IMR-90 (cell line): Measurements from ENCODE around the gene MTERF1. TPM values are rescaled to one million over a fixed set of nuclear protein-coding genes. Genes with fewer than 3 reads are reported as not detected.

Experiments
- ATAC-seq: fragments of 200-7000 bp; cut with Tn5 transposase; 2 replicates; pipeline ENCODE4 v1.9.1; 2020; ENCODE audit warnings: low read depth, mild to moderate bottlenecking, moderate library complexity
- BruUV-seq: library from RNA; stranded (reverse); fragments of 400-500 nt; replicated peaks from 2 replicates; lab custom pipeline; 2021; lab: Mats Ljungman, UMichigan
- CTCF ChIA-PET: fragments of 300-600 bp; formaldehyde crosslinking; extraction: SDS; loops from one replicate; lab custom pipeline; 2021; ENCODE audit warnings: antibody characterized with exemption; lab: Yijun Ruan, JAX
- POLR2A ChIA-PET: fragments of 300-600 bp; sonication (Branson Sonifier 250); formaldehyde crosslinking; loops from one replicate; lab custom pipeline; 2022; ENCODE audit warnings: antibody characterized with exemption; ENCODE audit not compliant: unreplicated experiment; lab: Charles Lee
- DNase-seq: peaks from one replicate; pipeline ENCODE4 v3.0.0; 2013
- H2AFZ ChIP-seq: replicated peaks from 2 replicates; pipeline ENCODE3; 2013; ENCODE audit warnings: low read length, mild to moderate bottlenecking; ENCODE audit not compliant: poor library complexity
- H2AK5ac ChIP-seq: 2 replicates; pipeline ENCODE4 v1.6.1; 2013; ENCODE audit warnings: low read depth, low read length, inconsistent platforms
- H2AK9ac ChIP-seq: replicated peaks from 2 replicates; pipeline ENCODE3; 2013; ENCODE audit warnings: mild to moderate bottlenecking, low read depth, low read length, moderate library complexity; ENCODE audit not compliant: poor library complexity
- H2BK120ac ChIP-seq: 2 replicates; pipeline ENCODE4 v1.6.1; 2013; ENCODE audit warnings: low read depth, low read length, inconsistent platforms
- H2BK15ac ChIP-seq: 3 replicates; pipeline ENCODE4 v1.6.1; 2013; ENCODE audit warnings: low read depth, low read length, inconsistent platforms
- H2BK20ac ChIP-seq: 2 replicates; pipeline ENCODE4 v1.6.1; 2013; ENCODE audit warnings: low read depth, mild to moderate bottlenecking, inconsistent platforms, low read length, moderate library complexity
- H2BK5ac ChIP-seq: 2 replicates; pipeline ENCODE4 v1.6.1; 2013; ENCODE audit warnings: mild to moderate bottlenecking, low read depth, low read length, inconsistent platforms; ENCODE audit not compliant: poor library complexity, severe bottlenecking
- H3K14ac ChIP-seq: replicated peaks from 2 replicates; pipeline ENCODE4 v1.6.1; 2013; ENCODE audit warnings: low read depth, low read length, inconsistent platforms
- H3K18ac ChIP-seq: 2 replicates; pipeline ENCODE4 v1.6.1; 2013; ENCODE audit warnings: low read depth, low read length, control low read depth
- H3K23ac ChIP-seq: 2 replicates; pipeline ENCODE4 v1.6.1; 2013; ENCODE audit warnings: low read depth, low read length, inconsistent platforms
- H3K27ac ChIP-seq: 2 replicates; pipeline ENCODE4 v1.5.1; 2013; ENCODE audit warnings: mild to moderate bottlenecking, control low read depth, low read length; ENCODE audit not compliant: insufficient read depth
- H3K27me3 ChIP-seq: 2 replicates; pipeline ENCODE4 v1.6.1; 2013; ENCODE audit warnings: low read length; ENCODE audit not compliant: control insufficient read depth, insufficient read depth
- H3K36me3 ChIP-seq: 2 replicates; pipeline ENCODE4 v1.6.1; 2013; ENCODE audit warnings: low read length, mixed read lengths; ENCODE audit not compliant: control insufficient read depth, insufficient read depth
- H3K4ac ChIP-seq: 2 replicates; pipeline ENCODE4 v1.6.1; 2013; ENCODE audit warnings: low read depth, low read length, inconsistent platforms
- H3K4me1 ChIP-seq: 2 replicates; pipeline ENCODE4 v1.6.1; 2013; ENCODE audit warnings: low read length, mixed read lengths; ENCODE audit not compliant: control insufficient read depth, insufficient read depth
- H3K4me2 ChIP-seq: 2 replicates; pipeline ENCODE4 v1.6.1; 2013; ENCODE audit warnings: low read depth, mild to moderate bottlenecking, control low read depth, low read length, moderate library complexity
- H3K4me3 ChIP-seq: 2 replicates; pipeline ENCODE4 v1.5.1; 2013; ENCODE audit warnings: low read depth, mild to moderate bottlenecking, control low read depth, low read length, moderate library complexity; ENCODE audit not compliant: insufficient read depth
- H3K56ac ChIP-seq: 2 replicates; pipeline ENCODE4 v1.6.1; 2013; ENCODE audit warnings: low read length, inconsistent platforms; ENCODE audit not compliant: insufficient read depth; ENCODE audit errors: extremely low read depth
- H3K79me1 ChIP-seq, 2 experiments: 2 replicates each; pipeline ENCODE4 v1.6.1; 2013; ENCODE audit warnings: low read length in 2 of 2, inconsistent platforms in 1 of 2, low read depth in 1 of 2
- H3K9ac ChIP-seq: 2 replicates; pipeline ENCODE4 v1.6.1; 2013; ENCODE audit warnings: low read depth, low read length, control low read depth
- H3K9me1 ChIP-seq: 2 replicates; pipeline ENCODE4 v1.6.1; 2013; ENCODE audit warnings: low read length, inconsistent platforms; ENCODE audit not compliant: insufficient read depth
- H3K9me3 ChIP-seq: 2 replicates; pipeline ENCODE4 v1.6.1; 2013; ENCODE audit warnings: low read length; ENCODE audit not compliant: control insufficient read depth, insufficient read depth
- H4K20me1 ChIP-seq: 2 replicates; pipeline ENCODE4 v1.6.1; 2013; ENCODE audit warnings: low read length, inconsistent platforms; ENCODE audit not compliant: insufficient read depth
- H4K5ac ChIP-seq: 2 replicates; pipeline ENCODE4 v1.6.1; 2013; ENCODE audit warnings: mild to moderate bottlenecking, low read depth, low read length, control low read depth
- H4K8ac ChIP-seq, 2 experiments: 2 replicates each; pipeline ENCODE4 v1.6.1; 2013; ENCODE audit warnings: low read depth in 2 of 2, low read length in 2 of 2, control low read depth in 1 of 2, inconsistent platforms in 1 of 2
- H4K91ac ChIP-seq: 2 replicates; pipeline ENCODE4 v1.6.1; 2013; ENCODE audit warnings: low read depth, low read length, inconsistent platforms; ENCODE audit not compliant: insufficient read depth
- BHLHE40 ChIP-seq: fragments of 150-350 bp; IDR thresholded peaks from 2 replicates; pipeline ENCODE4 v1.6.1; 2016; ENCODE audit warnings: mild to moderate bottlenecking, low read depth, low read length
- CEBPB ChIP-seq: IDR thresholded peaks from 2 replicates; pipeline ENCODE4 v1.6.1; 2012; ENCODE audit warnings: low read depth, low read length, improper control_type of control experiment
- ELK1 ChIP-seq: fragments of 150-350 bp; IDR thresholded peaks from 2 replicates; pipeline ENCODE4 v1.6.1; 2016; ENCODE audit warnings: low read depth, mild to moderate bottlenecking, low read length, moderate library complexity, borderline replicate concordance
- MAFK ChIP-seq: IDR thresholded peaks from 2 replicates; pipeline ENCODE4 v1.6.1; 2012; ENCODE audit warnings: low read depth, low read length, improper control_type of control experiment
- MAZ ChIP-seq: IDR thresholded peaks from 2 replicates; pipeline ENCODE4 v1.6.1; 2012; ENCODE audit warnings: low read depth, mild to moderate bottlenecking, low read length, improper control_type of control experiment, moderate library complexity, borderline replicate concordance
- NFE2L2 ChIP-seq: fragments of 150-350 bp; IDR thresholded peaks from 2 replicates; pipeline ENCODE4 v1.6.1; 2016; ENCODE audit warnings: low read depth, mild to moderate bottlenecking, low read length
- POLR2A ChIP-seq: IDR thresholded peaks from 2 replicates; pipeline ENCODE4 v1.6.1; 2012; ENCODE audit warnings: mild to moderate bottlenecking, low read depth, low read length
- SMC3 ChIP-seq: fragments of 150-350 bp; IDR thresholded peaks from 2 replicates; pipeline ENCODE4 v1.6.1; 2016; ENCODE audit warnings: low read depth, mild to moderate bottlenecking, antibody characterized with exemption, low read length, moderate library complexity
- USF2 ChIP-seq: fragments of 150-350 bp; IDR thresholded peaks from 2 replicates; pipeline ENCODE4 v1.6.1; 2017; ENCODE audit warnings: mild to moderate bottlenecking, antibody characterized with exemption, low read length, low read depth
- WGBS, 2 experiments: methylation state at CpG; one replicate each; pipeline versions ENCODE4 v1.1.5 to v1.1.7; 2013; ENCODE audit warnings: missing lambda C conversion rate in 2 of 2; ENCODE audit not compliant: insufficient read length in 1 of 2; ENCODE audit errors: extremely low coverage in 2 of 2; 5-methylcytosine and 5-hydroxymethylcytosine counted together
- dilution Hi-C: fragments of 300-500 bp; cut with HindIII; formaldehyde crosslinking; loops from one replicate; pipeline ENCODE4 v1.14.3; 2018; ENCODE audit warnings: low sequenced_read_pairs; ENCODE audit not compliant: unreplicated experiment
- in situ Hi-C: fragments of 300-500 bp; cut with MboI; formaldehyde crosslinking; loops from 3 replicates; pipeline ENCODE4 v1.14.3; 2019; ENCODE audit warnings: low sequenced_read_pairs, inconsistent platforms, mixed read lengths
- intact Hi-C: fragments of 100-400 bp; cut with micrococcal nuclease; formaldehyde crosslinking; loops from 2 replicates; pipeline ENCODE4 v1.10.0; 2022
- polyA plus RNA-seq, 3 experiments: library from polyadenylated mRNA; depleted of rRNA; stranded (reverse); fragments of >200 nt; gene quantifications; 2 replicates each; pipeline ENCODE4 v1.2.3, GENCODE V29; 2012; ENCODE audit warnings: low replicate concordance in 1 of 3
- total RNA-seq: library from RNA; depleted of rRNA; stranded (reverse); fragments of >200 nt; gene quantifications from 2 replicates; pipeline ENCODE4 v1.2.3, GENCODE V29; 2012

Gene MTERF1
- total and polyA plus RNA-seq, 2 of the 4 experiments (the other 2 are of a cell fraction), result 7.0 to 7.3 TPM

GRCh38 chr7:91865511-91865910 lies 15.0 kb downstream of the MTERF1 start:
- H3K4ac ChIP-seq, result no peak overlapping the region
- ATAC-seq (no peak), DNase-seq (no peak)
- no peaks in the 10 kb centered on the region for H3K27me3 ChIP-seq
- ChIA-PET CTCF (no interaction called here), POLR2A (no interaction called here)
- dilution Hi-C loops (no loop called here), in situ Hi-C loops (no loop called here), intact Hi-C loops (no loop called here)
- no peak overlapping the region for H2AFZ ChIP-seq
- no peaks in the 10 kb centered on the region for H3K4me1 ChIP-seq
- H4K8ac ChIP-seq, result no peak overlapping the region
- no TSS peak for BruUV-seq
- no peak overlapping the region for H2AK5ac ChIP-seq
- no peak overlapping the region for H2BK5ac ChIP-seq
- H3K36me3 ChIP-seq, result peaks cover 3% of the 10 kb centered on the region; the same call in 1 of the 2 replicates
- H2BK15ac ChIP-seq, result no peak overlapping the region
- H3K27ac ChIP-seq, result no peak overlapping the region
- H3K9me1 ChIP-seq, result no peaks in the 10 kb centered on the region; the same call in 1 of the 2 replicates
- H2BK120ac ChIP-seq, result no peak overlapping the region
- no peak overlapping the region for H3K14ac ChIP-seq
- no peak overlapping the region for H4K5ac ChIP-seq
- H3K4me2 ChIP-seq, result no peak overlapping the region
- no peak overlapping the region for H2BK20ac ChIP-seq
- TF ChIP-seq POLR2A, result no peak
- no peak for TF ChIP-seq BHLHE40
- no peak for TF ChIP-seq CEBPB
- no peak for TF ChIP-seq SMC3
- TF ChIP-seq NFE2L2, result no peak
- TF ChIP-seq MAZ, result no peak
- no peak for TF ChIP-seq ELK1
- no peak for TF ChIP-seq USF2
- no peak for TF ChIP-seq MAFK
- H3K4me3 ChIP-seq, result no peak overlapping the region
- no CpG with 5 or more reads among the region's 2 CpGs for WGBS, 2 experiments
- no peak overlapping the region for H3K23ac ChIP-seq
- H3K79me1 ChIP-seq, result peaks cover 0 to 5% of the 10 kb centered on the region in 2 experiments; a peak in 2 of 4 replicates
- H3K56ac ChIP-seq, result no peak overlapping the region
- H2AK9ac ChIP-seq, result no peak overlapping the region
- H4K91ac ChIP-seq, result no peak overlapping the region
- H3K9me3 ChIP-seq, result no peaks in the 10 kb centered on the region
- H3K9ac ChIP-seq, result no peak overlapping the region
- no peaks in the 10 kb centered on the region; the same call in 1 of the 2 replicates for H4K20me1 ChIP-seq
- H3K18ac ChIP-seq, result no peak overlapping the region
